PC-3 (cell line): Measurements from ENCODE around the gene MAZ. TPM values are rescaled to one million over a fixed set of nuclear protein-coding genes. Genes with fewer than 3 reads are reported as not detected.

Experiments
- ATAC-seq: fragments of 200-7000 bp; cut with Tn5 transposase; 2 replicates; pipeline ENCODE4 v1.9.1; 2020; ENCODE audit warnings: mild to moderate bottlenecking, moderate library complexity
- BruUV-seq: library from RNA; stranded (reverse); fragments of 400-500 nt; replicated peaks from 2 replicates; lab custom pipeline; 2021; lab: Mats Ljungman, UMichigan
- CTCF ChIA-PET: fragments of 300-600 bp; sonication (Branson Sonifier 250); formaldehyde crosslinking; loops from one replicate; lab custom pipeline; 2022; ENCODE audit warnings: antibody characterized with exemption; lab: Charles Lee
- POLR2A ChIA-PET: fragments of 300-600 bp; sonication (Branson Sonifier 250); formaldehyde crosslinking; loops from one replicate; lab custom pipeline; 2022; ENCODE audit warnings: antibody characterized with exemption; ENCODE audit not compliant: unreplicated experiment; lab: Charles Lee
- DNase-seq: peaks from one replicate; pipeline ENCODE4 v3.0.0-alpha.2; 2015
- H2AFZ ChIP-seq: fragments of 300-600 bp; sonication (generic); 2 replicates; pipeline ENCODE4 v1.6.0; 2016; ENCODE audit warnings: antibody characterized with exemption, low read length
- H3F3A ChIP-seq: fragments of 300-600 bp; sonication (generic); one replicate; pipeline ENCODE4 v1.6.0; 2017; ENCODE audit warnings: antibody characterized with exemption, low read length, control low read depth, mild to moderate bottlenecking; ENCODE audit not compliant: unreplicated experiment
- H3K27ac ChIP-seq: fragments of 300-600 bp; sonication (generic); 2 replicates; pipeline ENCODE4 v1.5.1; 2016; ENCODE audit warnings: mild to moderate bottlenecking, low read length
- H3K27me3 ChIP-seq: fragments of 300-600 bp; sonication (generic); 2 replicates; pipeline ENCODE4 v1.6.1; 2016; ENCODE audit warnings: low read length, mixed read lengths
- H3K36me3 ChIP-seq: fragments of 300-600 bp; sonication (generic); 2 replicates; pipeline ENCODE4 v1.6.1; 2016; ENCODE audit warnings: low read depth, mixed run types, low read length, mixed read lengths
- H3K4me1 ChIP-seq: fragments of 300-600 bp; sonication (generic); 2 replicates; pipeline ENCODE4 v1.5.1; 2016; ENCODE audit warnings: low read length; ENCODE audit not compliant: insufficient read depth
- H3K4me2 ChIP-seq: fragments of 300-600 bp; sonication (generic); 2 replicates; pipeline ENCODE4 v1.6.0; 2016; ENCODE audit warnings: low read length
- H3K4me3 ChIP-seq: fragments of 300-600 bp; sonication (generic); 2 replicates; pipeline ENCODE4 v1.5.1; 2016; ENCODE audit warnings: mild to moderate bottlenecking, low read length, mixed read lengths
- H3K79me2 ChIP-seq: fragments of 300-600 bp; sonication (generic); 2 replicates; pipeline ENCODE4 v1.6.1; 2017; ENCODE audit warnings: low read length, mixed read lengths
- H3K9ac ChIP-seq: fragments of 300-600 bp; sonication (generic); 2 replicates; pipeline ENCODE4 v1.6.0; 2016; ENCODE audit warnings: mild to moderate bottlenecking, low read length
- H3K9me2 ChIP-seq: fragments of 300-600 bp; sonication (generic); replicated peaks from 2 replicates; pipeline ENCODE4 v1.6.1; 2016; ENCODE audit warnings: mixed run types, low read length, mixed read lengths
- H3K9me3 ChIP-seq: fragments of 300-600 bp; sonication (generic); 2 replicates; pipeline ENCODE4 v1.6.1; 2016; ENCODE audit warnings: low read length, mixed read lengths
- H4K20me1 ChIP-seq: fragments of 300-600 bp; sonication (generic); 2 replicates; pipeline ENCODE4 v1.6.1; 2016; ENCODE audit warnings: low read length, mixed read lengths
- EZH2 ChIP-seq: fragments of 300-600 bp; sonication (generic); IDR thresholded peaks from one replicate; pipeline ENCODE4 v1.6.1; 2017; ENCODE audit warnings: antibody characterized with exemption, mild to moderate bottlenecking, low read length; ENCODE audit not compliant: unreplicated experiment
- EZH2phosphoT487 ChIP-seq: fragments of 300-600 bp; sonication (generic); IDR thresholded peaks from 2 replicates; pipeline ENCODE4 v1.6.1; 2018; ENCODE audit warnings: mild to moderate bottlenecking, antibody characterized with exemption, low read length, borderline replicate concordance
- intact Hi-C: fragments of 100-400 bp; cut with micrococcal nuclease; formaldehyde crosslinking; loops from 2 replicates; pipeline ENCODE4 v1.9.0; 2023
- total RNA-seq: library from RNA; depleted of rRNA; stranded (reverse); fragments of >200 nt; gene quantifications from 2 replicates; pipeline ENCODE4 v1.2.3, GENCODE V29; 2014
- TF ChIP-seq, protein P1 (sequence below): fragments of 300-600 bp; sonication (generic); conservative IDR thresholded peaks from 2 replicates; pipeline ENCODE4 v1.5.1; 2017; ENCODE audit warnings: antibody characterized with exemption, low read depth, mild to moderate bottlenecking, low read length

MAZ gene
- total RNA-seq, 1 experiment from 2014 or later = 279 TPM

DNA sequence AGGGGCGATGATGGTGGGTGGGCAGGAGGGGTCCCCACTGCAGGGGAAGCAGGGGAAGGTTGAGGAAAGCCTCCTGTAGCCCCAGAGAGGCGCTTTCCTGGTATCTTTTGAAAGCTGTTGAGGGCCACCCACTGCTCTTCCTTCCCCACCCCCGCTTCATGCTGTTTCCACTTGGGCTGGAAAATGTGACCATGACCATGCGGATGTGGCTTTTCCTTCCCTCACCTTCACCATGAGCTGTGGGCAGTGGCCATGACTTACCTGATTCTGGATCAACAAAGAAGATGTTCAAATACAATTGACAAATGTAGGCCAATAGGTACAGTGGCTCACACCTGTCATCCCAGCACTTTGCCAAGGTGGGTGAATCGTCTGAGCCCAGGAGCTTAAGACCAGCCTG lies 27.8 kb downstream of the MAZ start:
- Histone ChIP-seq H3K4me1 (peaks cover 4% of the 10 kb centered on the region; the same call in 1 of the 2 replicates), H4K20me1 (no peaks in the 10 kb centered on the region), H3K9me3 (no peaks in the 10 kb centered on the region), H3K27ac (no peak overlapping the region), H3K79me2 (no peaks in the 10 kb centered on the region), H3K36me3 (no peaks in the 10 kb centered on the region), H3K9ac (no peak overlapping the region), H3K4me3 (no peak overlapping the region), H3K27me3 (no peaks in the 10 kb centered on the region), H3K9me2 (no peaks in the 10 kb centered on the region), H3K4me2 (no peak overlapping the region), H2AFZ (no peak overlapping the region), H3F3A (no peaks in the 10 kb centered on the region)
- no peak for DNase-seq
- no peak for TF ChIP-seq EZH2phosphoT487
- no peak for TF ChIP-seq EZH2
- TF ChIP-seq, protein P1, sequence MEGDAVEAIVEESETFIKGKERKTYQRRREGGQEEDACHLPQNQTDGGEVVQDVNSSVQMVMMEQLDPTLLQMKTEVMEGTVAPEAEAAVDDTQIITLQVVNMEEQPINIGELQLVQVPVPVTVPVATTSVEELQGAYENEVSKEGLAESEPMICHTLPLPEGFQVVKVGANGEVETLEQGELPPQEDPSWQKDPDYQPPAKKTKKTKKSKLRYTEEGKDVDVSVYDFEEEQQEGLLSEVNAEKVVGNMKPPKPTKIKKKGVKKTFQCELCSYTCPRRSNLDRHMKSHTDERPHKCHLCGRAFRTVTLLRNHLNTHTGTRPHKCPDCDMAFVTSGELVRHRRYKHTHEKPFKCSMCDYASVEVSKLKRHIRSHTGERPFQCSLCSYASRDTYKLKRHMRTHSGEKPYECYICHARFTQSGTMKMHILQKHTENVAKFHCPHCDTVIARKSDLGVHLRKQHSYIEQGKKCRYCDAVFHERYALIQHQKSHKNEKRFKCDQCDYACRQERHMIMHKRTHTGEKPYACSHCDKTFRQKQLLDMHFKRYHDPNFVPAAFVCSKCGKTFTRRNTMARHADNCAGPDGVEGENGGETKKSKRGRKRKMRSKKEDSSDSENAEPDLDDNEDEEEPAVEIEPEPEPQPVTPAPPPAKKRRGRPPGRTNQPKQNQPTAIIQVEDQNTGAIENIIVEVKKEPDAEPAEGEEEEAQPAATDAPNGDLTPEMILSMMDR = no peak
- no TSS peak for BruUV-seq
- intact Hi-C loops = no loop called here
- POLR2A ChIA-PET = no interaction called here
- CTCF ChIA-PET = interaction anchor here (0.6 kb wide), 1 partner anchor 10 kb away, joined by 3 read pairs; no protein-coding TSS in a partner anchor
- ATAC-seq = no peak

DNA sequence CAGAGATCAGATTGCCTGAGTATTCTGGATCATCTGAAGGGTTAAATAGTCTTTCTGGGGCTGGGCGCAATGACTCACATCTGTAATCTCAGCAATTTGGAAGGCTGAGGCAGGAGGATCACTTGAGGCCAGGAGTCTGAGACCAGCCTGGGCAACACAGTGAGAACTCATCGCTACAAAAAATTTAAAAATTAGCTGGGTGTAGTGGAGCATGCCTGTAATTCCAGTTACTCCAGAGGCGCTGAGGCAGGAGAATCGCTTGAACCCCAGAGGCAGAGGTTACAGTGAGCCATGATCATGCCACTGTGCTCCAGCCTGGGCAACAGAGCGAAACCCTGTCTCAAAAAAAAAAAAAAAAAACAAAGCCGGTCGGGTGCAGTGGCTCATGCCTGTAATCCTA lies 29.6 kb downstream of the MAZ start:
- ChIA-PET CTCF (no interaction called here), POLR2A (no interaction called here)
- DNase-seq (no peak), ATAC-seq (no peak)
- no peak overlapping the region for H3K27ac ChIP-seq
- no peak overlapping the region for H2AFZ ChIP-seq
- H3K9me3 ChIP-seq = no peaks in the 10 kb centered on the region
- H3K4me3 ChIP-seq = no peak overlapping the region
- TF ChIP-seq EZH2 (no peak), EZH2phosphoT487 (no peak)
- TF ChIP-seq, protein P1 = no peak
- H3K4me2 ChIP-seq = no peak overlapping the region
- intact Hi-C loops = no loop called here
- H3K27me3 ChIP-seq = no peaks in the 10 kb centered on the region
- no peaks in the 10 kb centered on the region for H3K4me1 ChIP-seq
- no peaks in the 10 kb centered on the region for H4K20me1 ChIP-seq
- no peaks in the 10 kb centered on the region for H3K79me2 ChIP-seq
- H3K36me3 ChIP-seq = no peaks in the 10 kb centered on the region
- H3K9me2 ChIP-seq = no peaks in the 10 kb centered on the region
- no TSS peak for BruUV-seq
- no peak overlapping the region for H3K9ac ChIP-seq
- no peaks in the 10 kb centered on the region for H3F3A ChIP-seq

DNA sequence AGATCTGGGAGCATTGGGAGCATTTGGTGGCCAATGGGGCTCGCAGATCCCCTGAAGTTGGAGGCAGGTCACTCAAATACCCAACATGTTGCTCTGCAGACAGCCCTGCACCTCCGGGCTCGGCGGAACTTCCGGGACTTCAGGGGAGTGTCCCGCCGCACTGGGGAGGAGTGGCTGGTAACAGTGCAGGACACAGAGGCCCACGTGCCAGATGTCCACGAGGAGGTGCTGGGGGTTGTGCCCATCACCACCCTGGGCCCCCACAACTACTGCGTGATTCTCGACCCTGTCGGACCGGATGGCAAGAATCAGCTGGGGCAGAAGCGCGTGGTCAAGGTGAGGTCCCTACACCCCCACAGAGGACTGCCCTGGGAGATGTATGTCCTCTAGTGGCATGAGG lies 30.3 kb downstream of the MAZ start:
- Histone ChIP-seq H3F3A (no peaks in the 10 kb centered on the region), H3K4me3 (no peak overlapping the region), H3K4me1 (no peaks in the 10 kb centered on the region), H3K27ac (no peak overlapping the region), H3K9me3 (no peaks in the 10 kb centered on the region), H3K9ac (no peak overlapping the region), H4K20me1 (no peaks in the 10 kb centered on the region), H3K79me2 (no peaks in the 10 kb centered on the region), H3K4me2 (no peak overlapping the region), H2AFZ (no peak overlapping the region), H3K9me2 (no peaks in the 10 kb centered on the region), H3K27me3 (no peaks in the 10 kb centered on the region), H3K36me3 (no peaks in the 10 kb centered on the region)
- BruUV-seq = no TSS peak
- DNase-seq (no peak), ATAC-seq (no peak)
- POLR2A ChIA-PET = no interaction called here
- intact Hi-C loops = no loop called here
- TF ChIP-seq EZH2 (no peak), EZH2phosphoT487 (no peak)
- TF ChIP-seq, protein P1 = no peak
- CTCF ChIA-PET = no interaction called here
